Suprapubic skin (tissue), 4 donors: ENCODE results near the gene OR52E2.

Experiments used
- POLR2A ChIP-seq, 2 donors: fragments of 450-650 bp; IDR thresholded peaks; one replicate each; pipeline ENCODE4 v1.6.1; 2017; ENCODE audit warnings: antibody characterized with exemption in 2 of 2, mild to moderate bottlenecking in 2 of 2, moderate library complexity in 2 of 2
- POLR2AphosphoS5 ChIP-seq, 3 donors: sonication (generic); formaldehyde crosslinking; IDR thresholded peaks; one replicate each; pipeline ENCODE4 v1.6.1; 2017; ENCODE audit warnings: antibody characterized with exemption in 3 of 3
- TF ChIP-seq, protein P1 (sequence below), 2 donors: fragments of 200-600 bp in 1 of 2; fragments of 450-650 bp in 1 of 2; sonication (generic) in 1 of 2; IDR thresholded peaks; one replicate each; pipeline ENCODE4 v1.5.1; 2016 to 2019; ENCODE audit warnings: antibody characterized with exemption in 2 of 2, mild to moderate bottlenecking in 1 of 2, moderate library complexity in 1 of 2

DNA sequence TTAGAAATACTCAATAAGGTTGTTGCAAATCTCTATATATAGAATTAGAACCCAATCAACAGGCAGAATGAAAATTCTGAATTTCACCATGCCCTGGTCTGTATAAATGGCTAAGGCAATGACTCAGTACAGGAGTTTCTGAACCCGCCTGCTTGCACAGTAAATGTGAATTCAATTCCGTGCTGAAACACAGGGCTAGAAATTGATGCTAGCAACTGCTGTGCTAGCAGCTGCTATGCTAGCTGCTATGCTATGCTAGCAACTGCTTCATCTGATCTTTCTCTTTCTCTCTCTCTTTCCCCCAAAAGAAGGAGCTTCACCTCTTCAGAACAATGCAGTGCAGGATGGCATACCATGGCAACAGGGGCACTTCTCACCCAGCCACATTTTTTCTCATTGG, 22.8 kb downstream of the OR52E2 start:
- TF ChIP-seq POLR2A (IDR thresholded peaks at IDR 0.05): no peak
- TF ChIP-seq, protein P1, sequence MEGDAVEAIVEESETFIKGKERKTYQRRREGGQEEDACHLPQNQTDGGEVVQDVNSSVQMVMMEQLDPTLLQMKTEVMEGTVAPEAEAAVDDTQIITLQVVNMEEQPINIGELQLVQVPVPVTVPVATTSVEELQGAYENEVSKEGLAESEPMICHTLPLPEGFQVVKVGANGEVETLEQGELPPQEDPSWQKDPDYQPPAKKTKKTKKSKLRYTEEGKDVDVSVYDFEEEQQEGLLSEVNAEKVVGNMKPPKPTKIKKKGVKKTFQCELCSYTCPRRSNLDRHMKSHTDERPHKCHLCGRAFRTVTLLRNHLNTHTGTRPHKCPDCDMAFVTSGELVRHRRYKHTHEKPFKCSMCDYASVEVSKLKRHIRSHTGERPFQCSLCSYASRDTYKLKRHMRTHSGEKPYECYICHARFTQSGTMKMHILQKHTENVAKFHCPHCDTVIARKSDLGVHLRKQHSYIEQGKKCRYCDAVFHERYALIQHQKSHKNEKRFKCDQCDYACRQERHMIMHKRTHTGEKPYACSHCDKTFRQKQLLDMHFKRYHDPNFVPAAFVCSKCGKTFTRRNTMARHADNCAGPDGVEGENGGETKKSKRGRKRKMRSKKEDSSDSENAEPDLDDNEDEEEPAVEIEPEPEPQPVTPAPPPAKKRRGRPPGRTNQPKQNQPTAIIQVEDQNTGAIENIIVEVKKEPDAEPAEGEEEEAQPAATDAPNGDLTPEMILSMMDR (IDR thresholded peaks at IDR 0.05): no peak
- TF ChIP-seq POLR2AphosphoS5 (IDR thresholded peaks at IDR 0.05): no peak
